ENCODE data around the gene PRXL2A. TPM values are rescaled to one million over a fixed set of nuclear protein-coding genes. Genes with fewer than 3 reads are reported as not detected.

Gene PRXL2A
- total RNA-seq, 2 experiments from 2014 or later, result not detected

- intact Hi-C loops (cut with micrococcal nuclease; ENCODE audit: unreplicated experiment), result loop anchor here (1.0 kb wide), 2 partner anchors 61 to 155 kb away; no protein-coding TSS in a partner anchor
- no peak for DNase-seq (ENCODE audit: low spot score)
- Histone ChIP-seq H3K27ac (ENCODE audit: low read depth, low read length, poor library complexity, severe bottlenecking) (no peak overlapping the region), H4K20me1 (ENCODE audit: insufficient read depth, low read length) (no peaks in the 10 kb centered on the region), H3K4me2 (ENCODE audit: low read length) (no peak overlapping the region), H3K79me2 (ENCODE audit: insufficient read depth, low read depth, low read length) (no peaks in the 10 kb centered on the region), H3K9me2 (ENCODE audit: insufficient read depth, low read length) (no peaks in the 10 kb centered on the region), H2AFZ (ENCODE audit: low read length) (peak overlapping the region; percentile 30; the same call in 1 of the 2 replicates), H3K4me3 (ENCODE audit: low read depth, low read length, poor library complexity, severe bottlenecking) (no peak overlapping the region), H3K36me3 (ENCODE audit: insufficient read depth, low read length) (no peaks in the 10 kb centered on the region), H3K9me3 (ENCODE audit: low read length) (no peaks in the 10 kb centered on the region), H3K4me1 (ENCODE audit: insufficient read depth, low read length, poor library complexity, severe bottlenecking) (peaks cover 20% of the 10 kb centered on the region)
- ChIA-PET POLR2A (interaction anchor here (0.5 to 1.3 kb wide), 7 partner anchors 8 to 61 kb away, joined by 3 to 5 read pairs (median 3); no protein-coding TSS in a partner anchor), CTCF (ENCODE audit: unreplicated experiment) (interaction anchor here (0.6 to 5.5 kb wide), 8 partner anchors 11 to 104 kb away, joined by 3 to 48 read pairs (median 3); no protein-coding TSS in a partner anchor)
- BruUV-seq (replicated peaks), result no TSS peak
- TF ChIP-seq EZH2phosphoT487 (IDR thresholded peaks at IDR 0.05; ENCODE audit: borderline replicate concordance, low read depth, low read length), result no peak
- TF ChIP-seq, protein P1, sequence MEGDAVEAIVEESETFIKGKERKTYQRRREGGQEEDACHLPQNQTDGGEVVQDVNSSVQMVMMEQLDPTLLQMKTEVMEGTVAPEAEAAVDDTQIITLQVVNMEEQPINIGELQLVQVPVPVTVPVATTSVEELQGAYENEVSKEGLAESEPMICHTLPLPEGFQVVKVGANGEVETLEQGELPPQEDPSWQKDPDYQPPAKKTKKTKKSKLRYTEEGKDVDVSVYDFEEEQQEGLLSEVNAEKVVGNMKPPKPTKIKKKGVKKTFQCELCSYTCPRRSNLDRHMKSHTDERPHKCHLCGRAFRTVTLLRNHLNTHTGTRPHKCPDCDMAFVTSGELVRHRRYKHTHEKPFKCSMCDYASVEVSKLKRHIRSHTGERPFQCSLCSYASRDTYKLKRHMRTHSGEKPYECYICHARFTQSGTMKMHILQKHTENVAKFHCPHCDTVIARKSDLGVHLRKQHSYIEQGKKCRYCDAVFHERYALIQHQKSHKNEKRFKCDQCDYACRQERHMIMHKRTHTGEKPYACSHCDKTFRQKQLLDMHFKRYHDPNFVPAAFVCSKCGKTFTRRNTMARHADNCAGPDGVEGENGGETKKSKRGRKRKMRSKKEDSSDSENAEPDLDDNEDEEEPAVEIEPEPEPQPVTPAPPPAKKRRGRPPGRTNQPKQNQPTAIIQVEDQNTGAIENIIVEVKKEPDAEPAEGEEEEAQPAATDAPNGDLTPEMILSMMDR (conservative IDR thresholded peaks at IDR 0.05; ENCODE audit: low read length), result no peak
Measured at GRCh38 chr10:80444124-80444523, 35.8 kb downstream of the PRXL2A start.

- peak; percentile 79 for DNase-seq (ENCODE audit: low spot score)
- H3K79me2 ChIP-seq (ENCODE audit: insufficient read depth, low read depth, low read length), result no peaks in the 10 kb centered on the region
- ChIA-PET POLR2A (interaction anchor here (0.6 to 1.3 kb wide), 5 partner anchors 8 to 60 kb away, joined by 3 to 5 read pairs (median 3); no protein-coding TSS in a partner anchor), CTCF (ENCODE audit: unreplicated experiment) (interaction anchor here (0.6 to 5.5 kb wide), 8 partner anchors 11 to 1291 kb away, joined by 3 to 48 read pairs (median 3); no protein-coding TSS in a partner anchor)
- H3K27ac ChIP-seq (ENCODE audit: low read depth, low read length, poor library complexity, severe bottlenecking), result no peak overlapping the region
- BruUV-seq (replicated peaks), result no TSS peak
- intact Hi-C loops (cut with micrococcal nuclease; ENCODE audit: unreplicated experiment), result loop anchor here (1.0 kb wide), 2 partner anchors 61 to 155 kb away; no protein-coding TSS in a partner anchor
- H2AFZ ChIP-seq (ENCODE audit: low read length), result peak overlapping the region; percentile 30; the same call in 1 of the 2 replicates
- H3K36me3 ChIP-seq (ENCODE audit: insufficient read depth, low read length), result no peaks in the 10 kb centered on the region
- no peak overlapping the region for H3K4me3 ChIP-seq (ENCODE audit: low read depth, low read length, poor library complexity, severe bottlenecking)
- peaks cover 20% of the 10 kb centered on the region for H3K4me1 ChIP-seq (ENCODE audit: insufficient read depth, low read length, poor library complexity, severe bottlenecking)
- no peak overlapping the region for H3K4me2 ChIP-seq (ENCODE audit: low read length)
- H4K20me1 ChIP-seq (ENCODE audit: insufficient read depth, low read length), result no peaks in the 10 kb centered on the region
- H3K9me2 ChIP-seq (ENCODE audit: insufficient read depth, low read length), result no peaks in the 10 kb centered on the region
- H3K9me3 ChIP-seq (ENCODE audit: low read length), result no peaks in the 10 kb centered on the region
- TF ChIP-seq, protein P1 (conservative IDR thresholded peaks at IDR 0.05; ENCODE audit: low read length), result peak; percentile 89
- no peak for TF ChIP-seq EZH2phosphoT487 (IDR thresholded peaks at IDR 0.05; ENCODE audit: borderline replicate concordance, low read depth, low read length)
Measured at GRCh38 chr10:80444646-80445319, 36.4 kb downstream of the PRXL2A start.
